ENCODE results near the gene VPS39. TPM values are rescaled to one million over a fixed set of nuclear protein-coding genes. Genes with fewer than 3 reads are reported as not detected.

The VPS39 gene
- total RNA-seq, 1 donor from 2014 or later: 43.3 TPM

DNA sequence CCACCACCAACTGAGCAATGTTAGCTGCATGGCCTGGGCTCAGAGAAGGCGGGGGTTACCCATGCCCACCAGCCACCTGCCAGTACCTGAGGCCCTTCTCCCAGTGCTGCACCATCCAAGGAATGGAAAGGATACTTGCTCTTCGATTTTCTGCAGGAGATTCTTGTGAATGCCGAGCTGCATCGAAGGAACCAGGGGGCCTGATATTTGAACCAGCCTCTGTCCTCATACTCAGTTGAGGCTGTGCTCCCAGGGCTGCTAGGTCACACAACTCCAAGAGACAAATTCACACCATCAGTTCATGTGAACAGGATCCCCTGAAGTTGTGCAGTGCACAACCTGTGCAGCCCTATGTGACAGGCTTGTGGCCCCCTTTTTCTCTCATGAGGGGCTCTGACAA, 69.7 kb downstream of the VPS39 start:
- Histone ChIP-seq H3K36me3 (ENCODE audit: control insufficient read depth, insufficient read depth, low read length) (no peaks in the 10 kb centered on the region), H3K4me3 (ENCODE audit: low read depth, low read length) (no peak overlapping the region), H3K27me3 (ENCODE audit: control insufficient read depth, insufficient read depth, low read length) (peaks cover 4% of the 10 kb centered on the region)
- DNase-seq (ENCODE audit: low read depth): no peak
- TF ChIP-seq, protein P1, sequence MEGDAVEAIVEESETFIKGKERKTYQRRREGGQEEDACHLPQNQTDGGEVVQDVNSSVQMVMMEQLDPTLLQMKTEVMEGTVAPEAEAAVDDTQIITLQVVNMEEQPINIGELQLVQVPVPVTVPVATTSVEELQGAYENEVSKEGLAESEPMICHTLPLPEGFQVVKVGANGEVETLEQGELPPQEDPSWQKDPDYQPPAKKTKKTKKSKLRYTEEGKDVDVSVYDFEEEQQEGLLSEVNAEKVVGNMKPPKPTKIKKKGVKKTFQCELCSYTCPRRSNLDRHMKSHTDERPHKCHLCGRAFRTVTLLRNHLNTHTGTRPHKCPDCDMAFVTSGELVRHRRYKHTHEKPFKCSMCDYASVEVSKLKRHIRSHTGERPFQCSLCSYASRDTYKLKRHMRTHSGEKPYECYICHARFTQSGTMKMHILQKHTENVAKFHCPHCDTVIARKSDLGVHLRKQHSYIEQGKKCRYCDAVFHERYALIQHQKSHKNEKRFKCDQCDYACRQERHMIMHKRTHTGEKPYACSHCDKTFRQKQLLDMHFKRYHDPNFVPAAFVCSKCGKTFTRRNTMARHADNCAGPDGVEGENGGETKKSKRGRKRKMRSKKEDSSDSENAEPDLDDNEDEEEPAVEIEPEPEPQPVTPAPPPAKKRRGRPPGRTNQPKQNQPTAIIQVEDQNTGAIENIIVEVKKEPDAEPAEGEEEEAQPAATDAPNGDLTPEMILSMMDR (IDR thresholded peaks at IDR 0.05; ENCODE audit: insufficient read depth, low read length, poor library complexity, severe bottlenecking): no peak

DNA sequence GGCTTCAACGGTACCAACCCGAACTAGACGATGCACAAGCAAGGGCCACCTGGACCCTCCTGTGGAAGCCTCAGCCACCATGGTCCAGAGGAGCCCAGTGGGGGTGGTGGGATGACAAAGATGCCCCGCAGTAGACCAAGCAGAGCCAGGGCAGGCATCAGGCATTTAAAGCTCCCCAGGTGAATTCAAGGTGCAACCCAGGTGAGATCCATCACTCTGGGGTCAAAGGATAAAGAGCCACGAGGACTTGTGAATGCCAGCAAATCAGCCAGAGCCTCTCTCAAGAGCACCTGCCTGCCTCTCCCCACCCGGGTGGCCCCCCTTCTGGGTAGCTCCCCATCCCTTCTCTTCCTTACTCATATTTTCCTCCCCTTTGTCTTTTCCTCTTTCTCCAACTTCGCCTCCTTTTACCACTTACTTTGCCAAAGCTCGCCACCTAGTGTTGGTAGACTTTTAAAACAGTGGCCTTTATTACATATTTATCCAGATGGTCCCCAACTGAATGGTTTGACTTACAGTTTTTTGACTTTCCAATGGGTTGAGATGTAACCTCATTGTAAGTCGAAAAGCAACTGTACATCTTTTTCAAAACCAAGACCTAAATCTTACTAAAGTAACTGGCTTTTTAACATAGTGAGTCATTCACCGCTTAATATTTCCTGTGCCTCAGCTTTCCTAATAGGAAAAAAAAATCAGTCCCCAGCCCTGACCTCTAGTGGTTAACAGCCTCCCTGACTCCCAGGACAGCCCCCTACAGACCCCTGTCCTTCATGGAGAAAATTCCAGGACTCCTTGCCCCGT, 70.4 kb downstream of the VPS39 start:
- peak; percentile 12 for DNase-seq (ENCODE audit: low read depth)
- peaks cover 4% of the 10 kb centered on the region for H3K27me3 ChIP-seq (ENCODE audit: control insufficient read depth, insufficient read depth, low read length)
- TF ChIP-seq, protein P1 (IDR thresholded peaks at IDR 0.05; ENCODE audit: insufficient read depth, low read length, poor library complexity, severe bottlenecking): peak; percentile 51
- no peaks in the 10 kb centered on the region for H3K36me3 ChIP-seq (ENCODE audit: control insufficient read depth, insufficient read depth, low read length)
- H3K4me3 ChIP-seq (ENCODE audit: low read depth, low read length): no peak overlapping the region

DNA sequence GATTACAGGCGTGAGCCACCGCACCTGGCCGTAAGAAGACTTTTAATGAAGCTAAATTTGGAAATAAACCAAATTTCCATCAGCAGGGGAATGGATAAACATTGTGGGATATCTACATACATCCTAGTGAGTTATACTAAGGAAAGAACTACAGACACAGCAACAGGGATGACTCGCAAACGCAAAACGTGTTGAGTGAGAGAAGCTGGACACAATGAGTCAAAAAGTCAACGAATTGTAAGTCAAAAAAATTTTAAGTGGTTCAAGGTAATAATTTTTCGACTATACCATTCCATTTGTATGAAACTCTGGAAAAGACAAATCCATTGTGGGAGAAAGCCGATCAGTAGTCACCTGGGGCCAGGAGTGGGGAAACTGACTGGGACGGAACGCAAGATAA, 71.6 kb downstream of the VPS39 start:
- Histone ChIP-seq H3K27me3 (ENCODE audit: control insufficient read depth, insufficient read depth, low read length) (peaks cover 6% of the 10 kb centered on the region), H3K4me3 (ENCODE audit: low read depth, low read length) (no peak overlapping the region), H3K36me3 (ENCODE audit: control insufficient read depth, insufficient read depth, low read length) (no peaks in the 10 kb centered on the region)
- DNase-seq (ENCODE audit: low read depth): no peak
- TF ChIP-seq, protein P1 (IDR thresholded peaks at IDR 0.05; ENCODE audit: insufficient read depth, low read length, poor library complexity, severe bottlenecking): no peak

DNA sequence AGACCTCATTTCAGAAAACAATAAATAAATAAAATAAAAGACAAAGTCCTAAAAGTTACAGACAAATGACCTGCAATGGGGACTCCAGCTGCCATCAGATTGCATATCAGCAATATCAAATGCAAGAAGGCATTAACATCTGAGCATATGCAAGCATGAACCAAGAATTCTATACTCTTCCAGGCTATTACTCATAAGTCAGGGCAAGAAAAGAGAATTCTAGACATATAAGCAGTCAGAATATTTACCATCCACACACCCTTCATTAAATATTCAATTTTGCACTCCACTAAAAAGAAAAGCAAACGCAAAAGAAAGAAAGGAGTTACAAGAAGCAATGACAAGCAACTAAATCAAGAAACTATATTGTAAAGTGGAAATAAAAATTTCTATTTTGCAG, 72.8 kb downstream of the VPS39 start:
- no peak overlapping the region for H3K4me3 ChIP-seq (ENCODE audit: low read depth, low read length)
- DNase-seq (ENCODE audit: low read depth): no peak
- TF ChIP-seq, protein P1 (IDR thresholded peaks at IDR 0.05; ENCODE audit: insufficient read depth, low read length, poor library complexity, severe bottlenecking): no peak
- H3K27me3 ChIP-seq (ENCODE audit: control insufficient read depth, insufficient read depth, low read length): peaks cover 4% of the 10 kb centered on the region
- H3K36me3 ChIP-seq (ENCODE audit: control insufficient read depth, insufficient read depth, low read length): no peaks in the 10 kb centered on the region

DNA sequence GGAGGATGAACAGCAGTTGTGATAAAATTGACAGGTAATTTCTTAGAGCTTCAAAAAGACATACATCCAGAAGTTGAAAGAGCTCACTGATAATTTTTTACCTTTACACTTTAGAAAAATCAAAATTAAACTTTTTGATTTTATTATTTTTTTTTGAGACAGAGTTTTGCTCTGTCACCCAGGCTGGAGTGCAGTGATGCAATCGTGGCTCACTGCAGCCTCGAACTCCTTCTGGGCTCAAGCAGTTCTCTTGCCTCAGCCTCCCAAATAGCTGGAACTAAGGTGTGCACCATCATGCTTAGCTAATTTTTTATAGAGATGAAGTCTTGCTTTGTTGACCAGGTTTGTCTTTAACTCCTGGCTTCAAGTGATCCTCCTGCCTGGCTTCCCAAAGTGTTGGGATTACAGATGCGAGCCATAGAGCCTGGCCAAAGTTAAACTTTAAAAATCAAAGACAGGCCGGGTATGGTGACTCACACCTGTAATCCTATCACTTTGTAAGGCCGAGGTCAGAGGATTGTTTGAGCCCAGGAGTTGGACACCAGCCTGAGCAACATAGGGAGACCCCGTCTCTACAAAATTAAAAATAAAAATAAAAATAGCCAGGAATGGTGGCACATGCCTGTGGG, 73.4 kb downstream of the VPS39 start:
- DNase-seq (ENCODE audit: low read depth): no peak
- Histone ChIP-seq H3K36me3 (ENCODE audit: control insufficient read depth, insufficient read depth, low read length) (no peaks in the 10 kb centered on the region), H3K27me3 (ENCODE audit: control insufficient read depth, insufficient read depth, low read length) (peaks cover 4% of the 10 kb centered on the region), H3K4me3 (ENCODE audit: low read depth, low read length) (no peak overlapping the region)
- TF ChIP-seq, protein P1 (IDR thresholded peaks at IDR 0.05; ENCODE audit: insufficient read depth, low read length, poor library complexity, severe bottlenecking): no peak
